NCI-H82 (cell line): Measurements from ENCODE around the gene PTPRJ.
A peak's percentile ranks its signal among the peaks of the same experiment; 100 is the strongest.

ENCODE experiments used
- DNase-seq: peaks from one replicate; lab custom pipeline; 2025; lab: John Stamatoyannopoulos, UW

Gene PTPRJ

DNA sequence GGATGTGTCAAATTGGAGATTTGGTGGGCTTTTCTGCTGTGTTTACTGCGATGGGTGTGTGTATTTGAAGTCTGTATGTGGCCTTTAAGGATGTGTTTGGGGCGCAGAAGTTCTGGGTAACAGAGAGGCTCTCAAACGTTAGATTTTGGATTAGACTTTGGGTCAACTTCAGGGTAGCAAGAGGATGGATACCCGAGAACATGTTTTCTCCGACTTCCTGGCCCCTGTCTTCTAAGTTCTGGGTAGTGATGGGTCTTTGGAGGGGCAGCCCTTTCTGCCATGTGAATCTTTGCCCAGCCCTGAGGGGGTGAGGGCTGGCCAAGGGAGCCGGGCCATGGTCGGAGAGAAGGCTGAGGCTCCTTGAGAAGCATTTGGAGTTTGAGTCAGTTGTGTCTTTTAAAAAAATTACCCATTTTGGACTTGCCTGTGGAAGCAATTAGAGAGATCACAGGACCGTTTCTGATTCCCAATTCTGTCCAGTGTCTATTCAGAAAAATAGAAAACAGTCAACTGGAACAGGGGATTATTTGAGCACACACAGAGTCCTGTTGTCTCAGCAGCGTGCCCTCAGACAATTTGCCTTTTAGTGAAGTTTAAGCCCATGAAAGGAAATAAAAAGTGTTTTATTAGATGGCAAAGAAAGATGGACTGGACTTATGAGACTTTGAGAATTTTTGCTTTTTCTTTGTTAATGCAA is 114.4 kb downstream of the PTPRJ start:
- DNase-seq: no peak

DNA sequence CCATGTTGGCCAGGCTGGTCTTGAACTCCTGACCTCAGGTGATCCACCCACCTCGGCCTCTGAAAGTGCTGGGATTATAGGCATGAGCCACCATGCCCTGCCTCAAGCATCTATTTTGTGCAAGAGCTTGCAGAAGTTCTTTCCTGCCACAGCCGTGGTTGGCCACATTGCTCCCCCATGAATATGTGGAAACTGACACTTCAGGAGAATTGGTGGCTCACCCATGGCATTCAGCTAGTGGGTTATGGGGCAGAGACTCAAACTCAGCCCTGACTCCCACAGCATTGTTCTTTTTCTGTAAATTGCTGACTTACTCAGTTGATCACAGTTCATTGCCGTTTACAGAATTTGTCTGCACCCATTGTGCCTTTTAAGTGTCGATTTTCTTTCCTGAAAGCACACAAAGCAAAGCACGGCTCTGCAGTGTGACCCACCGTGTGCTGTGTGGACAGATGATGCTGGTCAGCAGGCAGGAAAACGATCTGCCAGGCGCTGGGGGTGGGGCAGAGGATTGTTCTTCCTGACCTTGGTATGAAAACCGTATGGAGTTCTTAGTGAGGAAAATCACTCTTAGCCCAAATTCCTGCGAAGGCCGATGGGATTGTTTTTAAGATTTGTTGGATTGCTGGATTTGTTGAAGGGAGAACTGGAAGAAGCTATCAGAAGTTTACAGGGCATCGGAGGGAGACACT is 115.6 kb downstream of the PTPRJ start:
- DNase-seq: no peak

DNA sequence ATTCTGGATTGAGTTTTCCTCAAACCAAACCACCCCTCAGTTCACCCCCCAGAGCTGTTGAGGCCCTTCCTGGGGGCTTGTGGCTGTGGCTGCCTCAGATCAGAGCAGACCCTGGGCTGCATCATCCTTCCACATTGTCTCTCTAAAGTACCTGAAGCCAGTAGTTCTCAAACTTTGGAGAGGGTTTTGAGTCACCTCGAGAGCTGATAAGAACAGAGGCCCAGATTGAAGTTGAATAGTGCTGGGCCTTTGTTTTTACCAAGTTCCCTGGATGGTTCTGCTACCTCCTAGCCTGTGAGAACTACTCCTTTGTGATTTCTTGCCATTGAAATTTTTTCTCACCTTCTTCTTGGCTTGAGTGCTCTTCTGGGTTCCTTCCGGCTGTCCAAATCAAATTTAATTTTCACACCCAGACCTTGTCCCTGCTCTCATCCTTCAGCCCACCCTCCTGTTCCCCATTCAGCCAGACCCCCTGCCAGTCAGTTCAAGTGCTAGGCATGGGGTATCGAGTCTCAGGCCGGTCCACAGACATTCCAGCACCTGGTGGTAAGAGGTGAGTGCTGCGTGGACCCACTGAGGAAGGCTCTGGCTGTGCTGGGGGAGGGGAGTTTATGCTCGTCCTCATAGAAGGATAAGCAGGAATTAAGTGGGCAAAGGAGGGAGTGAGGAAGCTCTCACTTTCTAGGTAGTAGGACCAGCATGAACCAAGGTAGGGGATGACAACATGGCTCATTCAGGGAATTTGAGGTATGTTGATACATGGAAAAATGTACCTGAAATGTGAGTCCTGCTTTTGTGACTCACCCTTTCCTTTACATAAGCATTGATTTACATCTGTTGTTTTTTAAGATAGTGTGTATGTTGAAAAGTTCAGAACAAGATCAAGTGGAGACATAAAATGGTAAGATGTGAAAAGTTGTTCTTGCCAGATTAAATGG is 116.5 kb downstream of the PTPRJ start:
- DNase-seq: peak; percentile 25

DNA sequence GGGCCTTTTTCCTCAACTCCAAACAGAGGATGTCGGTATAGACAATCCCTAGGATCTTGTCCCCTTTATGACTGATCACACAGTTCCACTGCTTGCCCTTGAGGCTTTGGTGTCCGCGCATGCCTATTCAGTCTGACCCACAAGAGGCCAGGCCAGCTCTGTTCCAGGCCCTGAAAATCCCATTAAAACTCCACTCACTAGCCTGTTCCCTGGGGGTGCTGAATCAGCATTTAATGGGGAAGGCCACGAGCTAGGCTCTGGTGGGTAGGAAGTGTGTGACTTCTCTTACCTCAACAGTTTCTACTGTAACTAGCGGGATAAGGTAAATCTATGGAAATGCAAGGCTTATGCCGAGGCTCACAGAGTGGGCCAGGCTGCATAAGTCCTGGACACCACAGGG is 117.7 kb downstream of the PTPRJ start:
- DNase-seq: peak; percentile 23

DNA sequence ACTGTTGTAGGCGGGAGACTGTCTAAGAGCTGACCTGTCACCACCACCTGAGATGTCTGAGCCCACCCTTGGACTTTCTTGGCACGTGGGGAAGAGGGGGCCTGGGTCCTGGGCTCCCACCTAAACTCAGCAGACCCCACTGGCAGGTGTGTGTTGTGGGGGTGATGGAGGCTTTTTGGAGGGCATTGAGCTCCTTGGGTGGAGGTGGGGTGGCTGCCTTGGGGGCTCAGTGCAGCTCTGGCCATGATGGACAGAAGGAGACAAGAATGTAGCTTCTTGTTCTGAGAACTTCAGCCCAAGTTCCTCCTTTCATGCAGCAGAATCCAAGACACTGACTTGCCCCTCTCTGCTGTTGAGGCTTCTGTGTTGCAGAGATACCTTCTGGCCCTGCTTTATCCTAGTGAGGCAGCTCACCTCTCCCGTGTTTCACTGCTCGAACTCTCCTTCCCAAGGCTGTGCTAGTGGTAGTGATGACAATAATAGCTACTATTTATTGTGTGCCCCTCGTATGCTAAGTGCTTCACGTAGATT is 119.6 kb downstream of the PTPRJ start:
- no peak for DNase-seq

DNA sequence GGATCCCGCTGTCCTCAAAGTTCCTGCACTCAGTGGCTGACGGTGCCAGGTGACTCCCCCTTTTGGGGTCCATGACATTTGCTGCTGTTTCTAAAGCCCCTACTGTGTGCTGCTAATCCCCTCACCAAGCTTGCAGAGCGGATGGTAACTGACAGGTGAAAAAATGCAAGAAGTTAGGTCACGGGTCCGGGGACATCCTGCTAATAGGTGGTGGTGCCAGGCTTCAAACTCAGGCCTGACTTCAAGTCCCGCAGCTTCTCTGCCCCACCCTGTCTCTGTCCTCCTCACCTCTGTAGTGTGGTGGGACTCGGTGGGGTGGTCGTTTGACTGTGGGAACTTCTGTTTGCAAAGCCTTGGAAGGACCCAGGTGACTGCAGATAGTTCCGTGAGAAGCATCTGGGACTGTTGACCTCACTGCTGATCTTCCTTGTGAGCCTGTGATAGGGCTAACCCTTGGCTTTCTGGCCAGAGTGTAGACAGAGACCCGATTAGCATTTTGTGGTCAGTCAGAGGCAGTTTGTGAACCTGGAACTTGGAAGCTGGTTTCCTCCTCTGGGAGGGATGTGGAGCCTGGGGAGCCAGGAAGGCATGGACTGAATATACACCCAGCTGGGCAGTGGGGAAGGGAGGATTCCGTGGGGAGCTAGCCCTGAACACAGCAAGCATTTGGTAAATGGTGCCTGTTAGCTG is 120.8 kb downstream of the PTPRJ start:
- no peak for DNase-seq

DNA sequence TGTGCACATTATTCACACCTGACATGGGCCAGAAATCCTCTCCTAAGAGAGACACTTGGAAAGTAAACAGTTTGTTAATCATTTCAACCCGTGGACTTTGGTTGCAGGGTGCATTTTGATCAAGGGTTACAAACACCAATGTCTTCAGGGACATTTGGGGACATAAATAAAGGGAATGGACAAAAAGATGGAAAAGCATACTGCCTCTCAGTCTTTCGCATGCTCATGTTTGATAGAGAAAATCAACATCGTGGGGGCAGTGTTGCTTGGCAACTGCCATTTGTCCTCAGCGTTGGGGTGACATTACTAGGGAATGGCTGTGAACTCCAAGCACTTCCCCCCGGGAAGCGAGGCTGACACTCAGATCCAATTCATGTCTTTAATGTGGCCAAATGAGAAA is 121.6 kb downstream of the PTPRJ start:
- no peak for DNase-seq

DNA sequence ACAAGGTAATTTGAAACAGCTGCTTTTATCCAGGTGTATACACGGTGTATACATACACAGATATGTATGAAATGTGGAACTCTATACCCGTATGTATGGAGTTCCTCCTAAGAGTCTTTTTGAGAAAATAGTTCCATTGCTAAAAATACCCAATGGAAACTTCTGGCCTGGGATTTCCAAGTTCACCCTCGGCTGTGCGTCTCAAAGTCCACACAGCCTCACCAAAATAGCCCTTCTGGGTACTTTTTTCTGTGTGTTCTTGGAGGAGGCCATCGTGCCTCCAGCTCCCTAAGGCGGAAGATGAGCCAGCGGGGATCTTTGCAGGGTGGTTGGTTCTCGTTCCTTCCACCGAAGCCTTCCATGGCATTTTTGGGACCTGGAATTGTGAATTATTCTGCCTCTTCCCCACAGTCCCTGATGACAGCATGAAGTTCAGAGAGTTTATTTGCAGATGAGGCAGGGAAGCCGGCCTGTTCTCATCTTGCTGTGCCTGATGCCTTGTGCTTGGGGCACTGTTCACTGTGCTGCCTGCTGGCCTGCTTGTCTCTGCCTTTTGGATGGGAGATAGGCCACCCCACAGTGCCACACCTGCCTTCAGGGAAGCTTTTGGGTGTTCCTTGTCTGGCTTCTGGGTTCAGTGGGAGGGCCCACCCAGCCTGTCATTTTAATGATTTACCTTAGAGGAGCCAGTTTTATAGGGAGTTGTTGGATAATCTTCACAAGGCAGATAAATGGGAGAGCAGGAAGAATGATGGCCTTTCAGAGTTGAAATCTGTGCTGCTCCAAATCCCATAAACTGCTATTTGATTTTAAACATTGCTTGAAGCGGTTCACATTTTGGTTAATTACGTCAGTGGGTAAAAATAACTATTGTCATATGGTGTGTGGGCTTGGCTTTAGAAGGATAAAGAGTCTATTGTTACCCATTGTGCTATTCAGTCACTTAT is 123.5 kb downstream of the PTPRJ start:
- no peak for DNase-seq

DNA sequence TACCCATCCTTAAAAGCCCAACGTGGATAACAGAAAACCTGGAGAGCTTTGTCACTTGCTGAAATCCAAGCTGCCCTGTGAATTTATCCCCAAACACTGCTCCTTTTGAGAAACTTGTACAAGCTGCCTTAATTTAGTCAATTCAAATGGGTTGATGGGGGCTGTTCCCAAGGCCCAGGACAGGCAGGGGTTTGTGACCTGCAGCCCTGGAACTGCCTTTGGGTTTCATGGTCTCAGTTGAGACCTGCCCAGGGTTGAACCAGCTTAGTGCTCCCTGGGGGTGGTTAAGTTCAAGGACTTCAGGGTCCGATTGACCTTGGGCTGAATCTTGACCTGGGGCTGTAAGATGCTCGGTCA is 124.2 kb downstream of the PTPRJ start:
- DNase-seq: no peak

DNA sequence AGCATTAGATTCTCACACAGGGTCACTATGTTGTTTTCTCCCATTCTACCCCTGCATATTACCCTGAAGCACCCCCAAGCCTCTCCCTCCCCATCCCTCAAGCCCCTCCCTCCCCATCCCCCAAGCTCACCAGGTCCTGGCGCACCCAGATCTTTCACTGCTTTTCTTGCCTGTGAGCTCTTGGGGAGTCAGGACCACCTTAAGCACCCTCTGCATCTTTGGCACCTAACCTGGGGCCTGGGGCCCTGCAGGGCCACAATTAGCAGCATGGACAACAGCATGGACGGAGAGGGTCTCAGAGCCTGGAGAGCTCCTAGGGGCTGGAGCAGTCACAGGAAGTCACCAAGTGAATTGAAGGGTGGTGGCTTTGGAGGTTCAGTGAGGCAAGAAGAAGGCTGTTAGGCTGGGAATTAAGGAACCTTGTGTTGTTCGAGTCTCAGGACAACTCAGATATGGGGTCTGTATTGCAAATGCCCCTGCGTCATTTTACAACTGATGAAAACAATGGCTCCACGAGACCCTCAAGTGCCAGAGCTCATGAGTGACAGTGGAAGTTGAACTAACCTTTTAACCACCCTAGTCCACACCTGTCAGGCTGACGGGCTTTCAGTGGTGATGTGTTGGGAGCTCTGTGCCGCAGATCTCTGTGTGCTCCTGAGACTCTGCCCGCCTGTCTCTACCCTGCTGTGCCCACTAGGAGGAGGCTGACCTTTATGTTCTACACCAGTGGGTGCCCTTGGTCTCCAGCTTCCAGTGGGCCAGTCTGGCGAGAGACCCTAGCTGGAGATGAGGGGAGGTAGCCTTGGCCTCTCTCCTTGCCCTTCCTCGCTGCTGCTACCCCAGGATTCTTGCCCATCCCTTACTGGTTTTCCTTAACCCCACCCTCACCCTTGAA is 125.0 kb downstream of the PTPRJ start:
- DNase-seq: no peak

DNA sequence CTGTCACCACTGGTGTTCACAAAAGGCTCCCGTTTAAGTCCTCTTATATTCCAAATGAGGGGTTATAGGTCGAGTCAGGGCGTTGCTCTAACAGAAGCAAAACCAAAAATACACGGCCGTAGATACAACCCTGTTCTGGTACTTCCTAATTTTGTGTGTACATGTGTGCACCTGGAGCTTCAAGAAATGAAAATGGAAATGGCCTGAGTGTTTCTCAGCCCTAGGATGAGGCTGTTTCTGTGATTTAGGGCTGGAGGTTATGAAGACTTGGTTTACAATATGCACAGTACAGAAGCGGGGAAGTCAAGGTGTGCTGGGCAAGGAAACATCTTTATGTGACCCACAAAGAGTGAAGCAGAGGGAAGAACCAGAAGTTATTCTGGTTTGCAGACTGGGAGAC is 125.8 kb downstream of the PTPRJ start:
- DNase-seq: no peak

DNA sequence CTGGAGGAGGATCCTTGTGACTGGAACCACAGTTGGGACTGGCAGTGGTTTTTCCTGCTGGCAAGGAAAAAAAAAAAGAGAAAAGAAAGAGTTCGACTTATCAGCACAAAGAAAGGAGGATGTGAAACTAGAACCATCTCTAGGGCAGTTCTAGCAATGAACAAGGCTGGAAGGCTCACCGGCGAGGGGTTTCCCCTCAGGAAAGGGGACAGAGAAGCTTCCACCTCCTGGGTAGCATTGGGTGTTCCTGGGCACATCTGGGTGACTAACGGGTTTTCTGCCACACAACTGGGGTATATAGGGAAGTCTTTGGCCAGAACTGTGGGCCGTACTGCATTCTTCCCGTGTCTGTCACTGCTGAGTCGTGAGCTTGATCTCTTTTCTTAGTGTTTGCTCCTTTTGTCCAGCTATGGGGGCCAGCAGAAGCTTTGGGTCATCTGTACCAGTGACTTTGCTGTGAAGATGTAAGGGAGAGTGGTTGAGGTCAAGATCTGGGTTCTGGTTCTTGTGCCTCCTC is 126.9 kb downstream of the PTPRJ start:
- DNase-seq: no peak

DNA sequence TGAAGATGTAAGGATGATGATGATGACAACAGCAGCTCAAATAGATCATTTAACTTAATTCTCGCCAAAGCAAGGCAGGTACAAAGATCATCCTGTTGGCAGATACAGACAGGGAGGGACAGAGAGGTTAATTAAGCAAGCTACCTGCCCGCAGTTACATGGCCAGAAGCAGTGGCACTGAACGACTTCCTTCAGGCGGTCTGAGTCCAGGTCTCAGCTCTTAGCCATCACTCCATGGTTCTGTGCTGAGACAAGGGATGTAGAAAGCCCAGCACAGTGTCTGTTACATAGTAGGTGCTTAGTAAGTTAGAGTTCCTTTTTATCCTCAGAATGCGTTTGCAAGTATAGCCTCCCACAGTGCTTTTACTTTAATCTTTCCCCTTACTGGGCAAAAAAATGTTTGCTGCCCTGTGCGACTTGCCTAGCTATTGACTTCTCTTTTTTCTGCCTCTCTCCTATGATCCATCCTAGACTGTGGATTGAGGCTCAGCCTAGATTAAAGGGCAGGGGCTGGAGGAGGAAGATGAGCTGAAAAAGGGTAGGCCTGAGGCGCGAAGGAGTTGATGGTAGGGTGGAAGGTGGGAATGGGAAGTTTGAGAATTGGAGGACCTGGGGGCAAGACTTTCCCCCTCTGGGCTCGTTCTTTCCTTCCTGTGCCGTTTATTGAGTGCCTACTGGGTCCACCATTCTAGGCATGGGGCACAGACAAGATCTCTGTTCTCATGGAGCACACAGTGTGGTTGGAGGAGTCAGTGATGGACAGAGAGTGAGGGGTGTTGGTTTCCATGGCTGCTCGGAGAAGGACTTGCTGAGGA is 128.1 kb downstream of the PTPRJ start:
- DNase-seq: no peak

DNA sequence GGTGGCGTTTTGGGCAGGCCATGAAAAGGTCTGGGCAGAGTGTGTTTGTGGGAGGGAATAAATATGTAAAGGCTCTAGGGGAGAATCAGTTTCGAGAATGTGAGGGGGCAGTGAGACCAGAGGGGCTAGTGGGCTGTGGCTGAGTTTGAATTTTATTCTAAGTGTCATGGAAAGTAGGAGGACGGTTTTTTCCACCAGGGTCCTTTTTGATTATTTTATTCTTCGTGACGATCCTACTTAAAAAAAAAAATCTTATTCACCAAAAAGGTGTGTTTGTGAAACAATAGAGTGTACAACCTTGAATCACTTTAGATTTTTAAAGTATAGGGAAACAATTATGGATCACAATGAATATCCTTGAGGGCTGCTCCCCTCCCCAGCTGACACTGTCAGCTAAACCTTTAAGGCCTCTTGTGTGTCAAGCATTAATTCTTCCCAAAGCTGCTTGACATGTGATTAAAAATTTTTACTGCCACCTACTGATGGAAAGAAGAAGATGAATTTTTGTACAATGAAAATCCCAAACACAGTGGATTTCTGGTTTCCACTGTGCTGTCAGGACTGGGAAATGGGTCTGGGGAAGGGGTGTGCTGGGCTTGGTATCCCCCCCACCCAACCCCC is 128.8 kb downstream of the PTPRJ start:
- DNase-seq: peak; percentile 79

DNA sequence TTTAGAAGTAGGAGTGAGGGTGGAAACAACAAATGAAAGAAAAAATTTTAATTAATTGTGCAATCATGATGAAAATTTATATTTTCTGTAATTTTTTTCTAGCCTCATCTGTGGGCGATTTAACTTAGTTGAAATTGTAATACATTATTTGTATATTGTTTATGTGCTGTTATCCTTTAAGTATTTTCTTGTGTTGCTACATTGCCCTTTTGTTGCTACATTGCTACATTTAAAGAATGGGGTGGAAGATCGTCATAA is 130.1 kb downstream of the PTPRJ start:
- DNase-seq: no peak

DNA sequence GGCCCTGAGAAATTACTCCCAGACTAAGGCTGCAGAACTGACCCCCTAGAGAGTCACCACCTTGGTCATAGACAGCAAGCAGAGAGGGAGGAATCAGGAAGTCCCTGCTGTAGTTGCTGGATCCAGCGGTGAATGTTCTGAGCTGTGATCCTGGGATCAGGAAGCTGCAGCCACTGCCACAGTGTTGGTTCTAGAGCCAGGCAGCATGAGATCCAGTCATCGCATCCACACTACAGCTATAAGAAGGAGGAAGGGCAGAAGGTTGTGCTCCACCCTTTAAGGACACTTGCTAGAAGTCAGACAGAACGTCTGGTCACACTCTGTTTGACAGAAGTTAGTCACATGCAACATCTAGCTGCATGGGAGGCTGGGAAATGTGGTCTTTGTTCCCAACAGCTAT is 131.5 kb downstream of the PTPRJ start:
- no peak for DNase-seq

DNA sequence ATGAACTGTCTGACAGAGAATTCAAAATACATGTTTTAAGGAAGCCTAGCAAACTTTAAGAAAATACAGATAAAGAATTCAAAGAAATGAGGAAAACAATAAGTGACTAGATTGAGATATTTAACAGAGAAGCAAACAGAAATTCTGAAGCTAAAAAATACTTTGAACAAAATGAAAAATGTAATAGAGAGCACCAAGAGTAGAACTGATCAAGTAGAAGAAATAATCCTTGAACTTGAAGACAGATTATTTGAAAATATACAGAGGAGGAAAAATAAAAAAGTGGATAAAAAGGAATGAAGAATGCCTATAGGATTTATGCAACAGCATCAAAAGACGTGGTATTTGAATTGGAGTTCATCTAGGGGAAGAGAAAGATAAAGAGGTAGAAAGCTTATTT is 134.4 kb downstream of the PTPRJ start:
- DNase-seq: no peak

DNA sequence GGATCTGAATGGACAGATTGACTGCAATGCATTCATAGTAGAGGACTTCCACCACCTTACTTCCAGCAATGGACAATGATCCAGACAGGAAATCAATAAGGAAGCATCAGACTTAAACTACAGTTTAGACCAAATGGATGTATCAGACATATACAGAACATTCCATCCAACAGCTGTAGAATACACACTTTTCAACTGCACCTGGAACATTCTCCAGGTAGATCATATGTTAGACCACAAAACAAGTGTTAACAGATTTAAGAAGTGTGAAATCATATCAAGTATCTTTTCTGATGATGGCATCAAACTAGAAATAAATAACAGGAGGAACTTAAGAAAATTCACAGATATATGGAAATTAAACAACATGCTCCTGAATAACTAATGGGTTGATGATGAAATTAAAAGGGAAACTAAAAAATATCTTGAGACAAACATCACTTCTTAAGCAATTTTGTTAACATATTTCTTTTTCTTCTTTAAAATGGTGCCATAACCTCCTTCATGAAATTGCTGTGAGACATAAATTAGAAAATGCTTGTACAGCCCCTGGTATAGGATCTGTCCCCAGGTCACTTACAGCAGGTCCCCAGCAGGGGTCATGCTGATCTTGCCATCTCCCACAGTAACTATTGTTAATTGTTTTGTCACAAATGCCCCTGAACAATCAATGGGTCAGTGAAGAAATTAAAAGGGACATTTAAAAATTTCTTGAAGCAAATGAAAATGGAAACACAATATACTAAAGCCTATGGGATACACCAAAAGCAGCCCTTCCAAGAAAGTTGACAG is 136.3 kb downstream of the PTPRJ start:
- peak; percentile 31 for DNase-seq
